Adrenal gland (tissue), 5 donors: ENCODE data around the gene COX10.

Experiments
- CTCF ChIP-seq, 6 experiments: fragments of 450-650 bp in 4 of 6; fragments of 200-600 bp in 2 of 6; sonication (generic) in 1 of 6; IDR thresholded peaks; 1 replicate in 5 of 6; 2 replicates in 1 of 6; pipeline versions ENCODE4 v1.5.1 to v1.8.0; 2016 to 2021; ENCODE audit warnings: antibody characterized with exemption in 6 of 6, mild to moderate bottlenecking in 2 of 6, moderate library complexity in 1 of 6
- POLR2A ChIP-seq, 2 donors: fragments of 450-650 bp; IDR thresholded peaks; one replicate each; pipeline ENCODE4 v1.6.1; 2017; ENCODE audit warnings: antibody characterized with exemption in 2 of 2, mild to moderate bottlenecking in 2 of 2, moderate library complexity in 1 of 2
- donor health status: DM: no; HTN: no; CAD: no.

DNA sequence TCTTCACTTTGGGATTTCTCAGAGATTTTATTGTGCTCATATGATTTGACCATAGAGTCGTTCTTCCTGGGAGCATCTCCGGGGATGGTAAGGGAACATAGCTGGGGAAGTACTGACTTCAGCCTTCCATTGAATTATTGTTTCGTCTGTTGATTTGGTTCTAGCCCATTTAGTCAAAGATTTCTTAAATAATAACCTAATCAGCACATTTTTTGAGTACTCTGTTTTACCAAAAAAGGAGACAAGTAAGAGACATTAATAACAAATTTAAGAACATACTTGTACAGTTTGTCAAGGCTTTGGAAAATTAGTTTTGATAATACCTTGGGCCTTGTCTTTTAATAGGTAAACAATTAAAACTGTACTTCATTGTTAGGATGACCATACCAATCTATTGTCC, 89.4 kb downstream of the COX10 start:
- TF ChIP-seq CTCF (IDR thresholded peaks at IDR 0.05) (no peak), POLR2A (IDR thresholded peaks at IDR 0.05) (no peak)
